AG09319 (cell line): ENCODE measurements around the gene LMAN2L.
"Not testable (repeated sequence)": the region's sequence is repeated elsewhere in the genome, so short reads cannot be mapped to it uniquely, and the experiment has no call there.

Source experiments
- DNase-seq: peaks from one replicate; pipeline ENCODE4 v3.0.0-alpha.2; 2010; ENCODE audit warnings: low read depth; ENCODE audit errors: extremely low read depth
- TF ChIP-seq, protein P1 (sequence below): IDR thresholded peaks from 2 replicates; pipeline ENCODE4 v1.5.1; 2011; ENCODE audit warnings: low read depth, mild to moderate bottlenecking, inconsistent platforms, low read length, moderate library complexity

LMAN2L gene

GRCh38 chr2:96669539-96670215, 70.2 kb downstream of the LMAN2L start:
- TF ChIP-seq, protein P1, sequence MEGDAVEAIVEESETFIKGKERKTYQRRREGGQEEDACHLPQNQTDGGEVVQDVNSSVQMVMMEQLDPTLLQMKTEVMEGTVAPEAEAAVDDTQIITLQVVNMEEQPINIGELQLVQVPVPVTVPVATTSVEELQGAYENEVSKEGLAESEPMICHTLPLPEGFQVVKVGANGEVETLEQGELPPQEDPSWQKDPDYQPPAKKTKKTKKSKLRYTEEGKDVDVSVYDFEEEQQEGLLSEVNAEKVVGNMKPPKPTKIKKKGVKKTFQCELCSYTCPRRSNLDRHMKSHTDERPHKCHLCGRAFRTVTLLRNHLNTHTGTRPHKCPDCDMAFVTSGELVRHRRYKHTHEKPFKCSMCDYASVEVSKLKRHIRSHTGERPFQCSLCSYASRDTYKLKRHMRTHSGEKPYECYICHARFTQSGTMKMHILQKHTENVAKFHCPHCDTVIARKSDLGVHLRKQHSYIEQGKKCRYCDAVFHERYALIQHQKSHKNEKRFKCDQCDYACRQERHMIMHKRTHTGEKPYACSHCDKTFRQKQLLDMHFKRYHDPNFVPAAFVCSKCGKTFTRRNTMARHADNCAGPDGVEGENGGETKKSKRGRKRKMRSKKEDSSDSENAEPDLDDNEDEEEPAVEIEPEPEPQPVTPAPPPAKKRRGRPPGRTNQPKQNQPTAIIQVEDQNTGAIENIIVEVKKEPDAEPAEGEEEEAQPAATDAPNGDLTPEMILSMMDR: no peak
- DNase-seq: no peak

- TF ChIP-seq, protein P1: no peak
- no peak for DNase-seq
Measured at GRCh38 chr2:96668771-96669170, 71.1 kb downstream of the LMAN2L start.

DNA sequence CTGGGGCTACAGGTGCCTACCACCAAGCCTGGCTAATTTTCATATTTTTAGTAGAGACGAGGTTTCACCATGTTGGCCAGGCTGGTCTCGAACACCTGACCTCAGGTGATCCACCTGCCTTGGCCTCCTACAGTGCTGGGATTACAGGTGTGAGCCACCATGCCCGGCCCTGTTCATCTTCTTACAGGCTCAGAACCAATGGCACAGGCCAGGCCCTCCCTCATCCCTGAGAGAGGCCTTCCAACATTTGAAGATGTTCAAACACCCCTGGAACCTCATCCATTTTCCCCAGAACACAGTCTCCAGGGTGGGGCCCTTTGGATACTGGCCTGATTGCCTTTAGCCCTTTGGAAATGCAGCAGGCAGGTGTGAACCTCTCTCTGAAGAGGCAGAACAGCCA, 74.1 kb downstream of the LMAN2L start:
- not testable (repeated sequence) for DNase-seq

DNA sequence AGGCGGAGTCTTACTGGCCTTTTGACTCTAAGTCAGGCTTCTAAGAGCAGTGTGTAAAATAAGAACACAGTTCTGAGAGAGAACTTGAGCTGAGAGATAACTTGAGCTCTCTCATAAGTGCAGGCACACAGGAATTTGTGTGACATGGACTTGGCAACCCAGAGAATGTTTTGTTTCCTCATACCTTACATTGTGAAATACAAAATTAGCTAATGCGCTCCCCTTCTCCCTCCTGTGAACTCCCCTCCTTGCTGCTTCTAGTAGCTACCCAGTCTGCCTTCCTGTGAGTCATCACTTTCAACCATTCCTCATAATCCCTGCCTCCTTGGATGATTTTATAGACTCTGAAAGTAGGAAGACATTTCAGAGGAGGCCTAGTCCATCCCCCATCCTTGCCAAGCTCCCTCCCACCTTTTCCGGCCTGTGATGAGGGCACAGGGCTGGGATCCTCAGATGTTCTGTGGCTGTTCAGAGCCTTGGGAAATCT, 74.7 kb downstream of the LMAN2L start:
- peak; percentile 97 for DNase-seq
- TF ChIP-seq, protein P1: no peak

DNA sequence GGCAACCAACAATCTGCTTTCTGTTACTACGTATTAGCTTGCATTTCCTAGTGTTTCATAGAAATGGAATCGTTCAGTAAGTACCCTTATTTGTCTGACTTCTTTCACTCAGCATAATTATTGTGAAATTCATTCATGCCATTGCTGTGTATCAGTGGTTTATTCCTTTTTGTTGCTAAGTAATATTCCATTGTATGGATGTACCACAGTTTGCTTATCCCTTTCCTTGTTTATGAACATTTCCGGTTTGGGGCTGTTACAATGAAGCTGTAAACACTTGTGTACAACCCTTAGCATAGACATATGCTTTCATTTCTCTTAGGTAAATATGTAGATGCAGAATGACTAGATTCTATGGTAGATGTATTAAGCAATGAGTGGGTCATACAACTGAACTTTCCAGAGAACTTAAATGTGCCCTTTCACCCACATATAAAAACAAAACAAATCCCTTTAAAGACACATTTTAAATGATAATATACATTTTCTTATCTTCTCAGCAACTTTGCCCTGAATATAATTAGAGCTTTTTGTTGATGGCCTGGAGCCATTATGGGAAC, 75.4 kb downstream of the LMAN2L start:
- DNase-seq: no peak
- TF ChIP-seq, protein P1: no peak

GRCh38 chr2:96663829-96664228, 76.0 kb downstream of the LMAN2L start:
- TF ChIP-seq, protein P1: no peak

GRCh38 chr2:96663177-96663576, 76.7 kb downstream of the LMAN2L start:
- TF ChIP-seq, protein P1: no peak
- DNase-seq: no peak

More at GRCh38 chr2:96663829-96664228, 76.0 kb downstream of the LMAN2L start:
- no peak for DNase-seq
